HG02970 (cell line): ENCODE measurements around the gene DUSP8.

ENCODE experiments used
- ATAC-seq: cut with Tn5 transposase; IDR thresholded peaks from one replicate; pipeline ENCODE4 v1.9.1; 2021; ENCODE audit warnings: mild to moderate bottlenecking, moderate library complexity, moderate number of reproducible peaks; ENCODE audit not compliant: unreplicated experiment, low FRiP score

DUSP8 gene

DNA sequence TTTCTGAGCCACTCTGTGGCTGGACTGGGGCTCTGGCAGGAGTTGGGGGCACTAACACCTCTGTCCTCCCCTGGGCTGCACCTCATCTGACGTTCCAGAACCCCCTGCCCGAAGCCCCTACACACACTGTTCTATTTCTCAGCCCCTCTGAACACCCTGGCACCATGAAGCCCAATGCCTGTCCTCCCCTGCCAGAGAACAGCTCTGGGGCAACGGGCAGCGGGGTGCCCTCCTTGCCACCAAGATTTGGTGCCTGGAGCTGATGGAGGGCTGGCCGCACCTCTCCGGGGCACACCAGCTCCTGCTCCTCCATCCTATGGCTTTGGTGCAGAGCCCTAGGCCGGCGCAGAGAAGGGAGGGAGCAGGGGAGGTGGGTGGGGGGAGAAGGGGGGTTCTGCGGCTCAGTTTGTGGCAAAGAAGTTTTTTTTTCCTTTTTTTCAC, 16.3 kb downstream of the DUSP8 start:
- ATAC-seq = no peak

DNA sequence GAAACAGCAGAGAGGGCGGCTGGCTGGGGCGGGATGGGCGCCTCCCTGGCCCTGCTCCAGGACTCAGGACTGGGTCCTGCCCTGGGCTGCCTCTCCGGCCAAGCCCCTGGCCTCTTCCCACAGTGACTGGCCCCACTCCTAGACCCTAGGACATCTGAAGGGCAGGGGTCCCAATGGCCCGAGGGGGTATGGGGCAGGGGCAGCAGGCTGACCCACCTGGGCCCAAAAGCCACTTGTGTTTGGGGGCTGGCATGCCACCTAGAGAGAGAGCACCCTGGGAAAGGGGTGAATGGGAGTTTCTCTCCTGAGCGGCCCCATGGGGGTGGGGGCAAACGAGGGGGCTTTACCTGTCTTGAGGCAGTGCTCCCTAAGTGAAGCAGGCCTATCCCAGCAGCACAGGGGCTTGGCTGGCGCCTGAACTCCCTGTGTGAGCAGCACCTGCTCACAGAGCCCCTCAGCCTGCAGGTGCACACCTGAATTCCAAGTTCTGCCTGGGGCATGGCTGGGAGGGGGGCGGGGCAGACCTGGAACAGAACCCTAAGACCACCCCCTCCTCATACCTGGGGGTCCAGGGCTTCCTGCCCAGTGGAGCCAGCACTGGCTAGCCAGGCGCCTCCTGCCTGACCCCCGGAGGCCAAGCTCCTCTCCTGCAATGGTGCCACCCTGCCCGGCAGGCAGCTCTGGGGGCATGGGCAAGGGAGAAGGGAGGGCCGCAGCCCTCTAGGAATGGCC, 16.9 kb downstream of the DUSP8 start:
- ATAC-seq = no peak

DNA sequence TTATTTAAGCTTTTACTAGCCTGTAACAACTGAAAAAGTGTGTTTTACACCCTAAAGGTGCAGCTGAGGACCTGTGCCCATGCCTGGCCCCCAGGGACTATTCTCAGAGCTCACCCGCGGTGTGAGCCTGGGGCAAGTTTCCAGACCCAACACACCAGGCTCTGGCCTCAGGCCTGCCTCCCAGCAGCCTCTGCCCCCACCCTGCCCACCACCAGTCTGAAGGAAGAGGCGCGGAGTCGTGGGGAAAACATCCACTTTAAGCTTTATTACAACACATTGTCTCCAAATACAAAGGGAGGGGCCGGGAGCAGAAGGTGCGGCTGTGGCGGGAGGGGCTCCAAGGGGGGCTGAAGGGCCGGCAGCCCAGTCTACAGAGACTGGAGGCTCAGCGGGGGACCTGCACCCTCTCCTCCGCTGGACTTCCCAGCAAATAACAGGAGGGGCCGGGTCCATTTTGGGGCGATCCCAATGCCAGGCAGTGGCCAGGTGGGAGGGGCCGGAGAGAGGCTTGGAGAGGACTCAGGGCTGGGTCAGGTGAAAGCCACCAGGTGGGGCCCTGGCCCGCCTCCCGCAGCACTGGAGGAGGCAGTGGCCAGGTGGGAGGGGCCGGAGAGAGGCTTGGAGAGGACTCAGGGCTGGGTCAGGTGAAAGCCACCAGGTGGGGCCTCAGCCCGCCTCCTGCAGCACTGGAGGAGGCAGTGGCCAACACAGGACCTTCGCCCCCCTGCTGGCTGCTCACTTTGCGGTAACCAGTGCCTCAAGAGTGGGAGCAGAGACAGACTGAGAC, 18.1 kb downstream of the DUSP8 start:
- ATAC-seq = no peak

DNA sequence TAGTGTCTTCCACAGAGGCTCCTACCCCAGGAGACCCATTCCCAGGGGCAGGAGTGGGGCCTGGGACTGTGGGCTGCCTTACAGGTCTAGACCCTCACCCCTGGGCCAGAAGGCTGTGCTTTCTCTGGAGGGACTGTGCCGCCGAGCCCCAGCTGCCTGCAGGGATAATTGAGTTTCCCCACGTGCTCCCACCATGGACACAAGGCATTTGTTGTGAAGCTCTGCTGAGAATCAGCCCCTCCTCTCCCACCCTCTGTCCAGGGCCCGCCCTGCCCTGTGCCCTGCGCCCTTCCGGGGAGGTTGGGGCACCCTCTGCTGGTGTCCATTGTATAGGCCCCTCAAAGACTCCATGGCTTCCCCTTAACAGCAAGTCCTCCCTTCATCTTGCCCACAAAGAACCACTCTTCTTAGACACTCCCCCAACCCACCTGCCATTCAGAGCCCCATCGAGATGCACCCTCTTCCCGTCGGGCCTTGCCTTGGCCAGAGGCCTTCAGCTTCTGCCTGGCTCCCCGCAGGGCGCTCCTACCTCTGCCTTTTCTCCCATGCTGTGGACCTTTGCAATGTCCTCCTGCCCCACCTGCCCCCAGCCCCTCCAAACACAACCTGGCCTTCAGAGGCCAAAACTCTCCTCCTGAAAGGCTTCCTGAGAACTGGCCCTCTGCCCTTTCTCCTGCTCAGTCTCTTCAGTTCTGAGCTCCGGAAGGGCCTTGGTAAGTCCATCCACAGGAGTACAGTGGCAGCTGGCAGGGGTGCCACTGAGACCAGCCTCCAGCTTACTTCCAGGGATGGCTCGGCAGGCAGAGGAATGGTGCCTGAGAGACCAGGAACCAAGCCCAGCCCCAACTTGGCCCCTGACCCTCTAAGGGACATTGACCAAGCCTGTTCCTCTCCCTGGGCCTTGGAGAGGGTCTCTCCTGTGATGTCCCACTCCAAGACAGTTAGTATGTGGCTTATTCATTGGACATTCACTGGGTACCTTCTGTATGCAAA, 22.4 kb downstream of the DUSP8 start:
- ATAC-seq = no peak

DNA sequence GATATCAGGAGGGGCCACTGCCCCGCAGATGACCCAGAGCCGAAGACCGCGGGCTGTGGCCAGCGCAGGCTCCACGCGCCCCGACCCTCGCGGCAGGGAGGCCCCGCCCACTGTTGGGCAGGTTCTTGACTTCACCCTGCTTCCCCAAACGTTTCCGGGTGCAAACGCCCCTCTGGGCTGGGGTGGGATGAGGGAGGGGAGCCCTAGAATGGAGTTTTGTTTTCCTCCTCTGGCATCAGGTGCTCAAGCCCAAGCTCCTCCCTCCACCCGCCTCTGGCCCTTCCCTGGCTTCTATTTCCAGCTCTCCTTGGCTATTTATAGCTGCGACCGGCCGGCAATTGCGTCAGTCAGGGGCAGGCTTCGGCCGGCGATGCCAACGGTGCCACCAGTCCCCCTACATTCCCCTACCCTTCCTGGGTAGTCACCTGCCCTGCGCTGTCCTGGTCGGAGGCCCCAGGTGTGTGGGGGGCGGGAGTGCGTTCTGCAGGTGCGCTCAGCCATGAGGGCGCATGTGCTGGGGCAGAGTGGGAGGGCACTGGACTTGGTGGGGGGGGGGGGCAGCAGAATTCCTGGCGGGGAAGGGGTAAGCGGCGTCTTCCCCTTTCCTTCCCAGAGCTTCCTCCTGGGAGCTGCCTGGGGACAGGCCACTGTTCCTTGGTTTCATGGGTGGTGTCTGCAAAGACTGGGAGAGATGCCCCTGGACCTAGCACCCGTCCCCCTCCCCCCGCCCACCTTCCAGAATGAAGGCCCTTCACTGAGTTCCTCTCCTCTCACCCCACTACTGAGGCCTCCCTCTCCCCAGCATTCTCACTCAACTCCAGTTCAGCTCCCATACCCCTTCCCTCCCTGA, 23.6 kb downstream of the DUSP8 start:
- ATAC-seq = no peak

DNA sequence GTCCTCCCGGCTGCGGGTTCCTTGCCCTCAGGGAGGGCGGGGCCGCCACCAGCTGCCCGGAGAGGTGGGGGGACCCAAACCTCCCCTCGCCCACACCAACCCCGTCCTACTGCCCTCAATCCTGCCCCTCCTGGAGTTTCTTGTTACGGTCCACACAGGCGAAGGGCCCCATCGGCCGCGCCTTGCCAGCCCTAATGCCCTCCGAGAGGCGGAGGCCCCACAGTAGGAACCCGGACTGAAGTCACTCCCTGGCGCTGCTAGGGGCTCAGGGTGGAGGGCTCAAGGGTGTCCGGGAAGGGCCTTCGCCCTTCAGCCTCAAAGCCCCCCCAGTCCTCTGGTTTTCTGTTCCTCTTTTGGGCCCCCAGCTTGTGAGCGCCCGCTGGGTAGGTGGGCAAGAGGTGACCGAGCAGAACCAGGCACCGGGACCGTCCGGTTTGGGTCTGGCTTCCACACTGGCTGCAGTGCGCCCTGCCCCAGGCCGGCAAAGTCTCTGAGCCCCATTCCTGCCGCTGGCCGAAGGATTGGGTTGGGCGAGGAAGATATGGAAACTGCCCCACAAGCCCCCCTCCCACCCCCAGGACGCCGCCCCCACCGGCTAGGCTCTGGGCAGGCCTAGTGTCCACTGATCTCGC, 24.5 kb downstream of the DUSP8 start:
- ATAC-seq = no peak

DNA sequence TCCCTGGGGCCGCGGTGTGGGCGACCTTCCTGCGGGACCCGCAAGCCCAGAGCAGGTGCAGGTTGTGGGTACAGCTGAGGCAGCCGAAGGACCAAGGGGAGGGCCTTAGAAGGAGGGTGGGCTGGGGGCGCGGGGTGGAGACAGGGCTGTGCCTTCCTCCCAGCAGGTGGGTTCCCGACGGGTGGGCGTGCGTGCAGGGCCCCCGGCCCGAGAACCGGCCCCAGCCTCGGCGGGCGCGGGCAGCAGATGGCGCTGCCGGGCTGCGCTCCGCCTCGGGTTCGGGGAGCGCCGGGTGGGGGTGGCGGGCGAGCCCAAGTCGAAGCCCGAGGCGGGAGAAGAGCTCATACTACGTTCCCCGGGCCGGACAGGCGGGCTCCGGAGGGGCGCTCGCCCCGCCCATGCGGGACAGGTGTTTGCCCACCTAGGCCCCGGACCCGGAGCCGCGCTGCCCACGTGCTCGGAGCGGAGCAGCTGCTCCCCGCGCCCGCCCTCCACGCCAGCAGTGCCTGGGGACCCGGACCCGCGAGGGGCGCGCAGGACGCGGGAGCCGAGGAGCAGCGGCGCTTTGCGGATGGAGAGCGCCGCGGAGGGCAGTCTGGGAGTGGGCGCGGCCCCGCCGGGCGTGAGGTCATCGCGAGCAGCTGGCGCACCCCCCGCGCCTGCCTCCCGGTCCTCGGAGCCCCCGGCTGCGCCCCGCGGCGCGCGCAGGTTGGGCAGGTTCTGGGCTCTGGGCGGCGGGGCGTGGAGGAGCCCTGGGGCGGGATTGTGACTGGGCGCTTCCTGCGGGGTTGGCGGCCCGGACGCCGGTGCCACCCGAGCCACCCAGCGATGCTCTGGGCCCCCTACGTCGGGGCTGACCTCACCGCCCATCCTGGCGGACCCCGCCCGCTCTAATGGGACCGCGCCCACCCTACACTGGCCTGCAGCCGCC, 25.3 kb downstream of the DUSP8 start:
- no peak for ATAC-seq

DNA sequence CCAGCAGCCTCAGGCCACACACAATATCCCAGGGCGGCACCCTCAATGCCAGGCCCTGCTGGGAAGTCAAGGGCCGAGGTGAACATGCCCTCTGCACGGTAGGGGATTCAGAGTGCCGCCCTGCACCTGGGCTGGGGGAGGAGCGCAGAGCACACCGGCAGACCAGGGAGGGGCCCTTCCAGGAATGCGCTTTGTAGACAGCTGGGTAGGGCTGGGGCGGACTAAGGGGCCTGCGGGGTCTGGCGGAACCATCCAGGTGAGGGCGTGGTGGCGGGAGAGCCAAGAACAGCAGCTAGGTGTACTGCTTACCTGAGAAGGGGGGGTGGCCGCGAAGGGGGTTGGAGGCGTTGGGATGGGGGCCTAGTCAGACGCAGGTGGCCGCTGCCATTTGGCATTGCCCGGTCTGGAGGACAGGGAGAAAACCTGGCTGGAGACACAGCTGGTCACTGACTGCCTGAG, 26.0 kb downstream of the DUSP8 start:
- ATAC-seq = no peak

DNA sequence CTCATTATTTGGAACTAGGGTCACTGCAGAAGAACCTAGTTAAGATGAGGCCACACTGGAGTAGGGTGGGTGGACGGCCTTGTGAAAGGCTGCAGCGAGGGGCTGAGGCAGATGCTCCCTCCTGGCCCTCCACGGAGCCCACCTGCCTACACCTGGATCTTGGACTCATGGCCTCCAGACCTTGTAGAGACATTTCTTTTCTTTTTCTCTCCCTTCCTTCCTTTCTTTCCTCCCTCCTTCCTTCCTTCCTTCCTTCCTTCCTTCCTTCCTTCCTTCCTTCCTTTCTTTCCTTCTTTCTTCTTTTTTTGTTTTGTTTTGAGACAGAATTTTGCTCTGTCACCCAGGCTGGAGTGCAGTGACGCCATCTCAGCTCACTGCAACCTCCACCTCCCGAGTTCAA, 26.6 kb downstream of the DUSP8 start:
- ATAC-seq = no peak

DNA sequence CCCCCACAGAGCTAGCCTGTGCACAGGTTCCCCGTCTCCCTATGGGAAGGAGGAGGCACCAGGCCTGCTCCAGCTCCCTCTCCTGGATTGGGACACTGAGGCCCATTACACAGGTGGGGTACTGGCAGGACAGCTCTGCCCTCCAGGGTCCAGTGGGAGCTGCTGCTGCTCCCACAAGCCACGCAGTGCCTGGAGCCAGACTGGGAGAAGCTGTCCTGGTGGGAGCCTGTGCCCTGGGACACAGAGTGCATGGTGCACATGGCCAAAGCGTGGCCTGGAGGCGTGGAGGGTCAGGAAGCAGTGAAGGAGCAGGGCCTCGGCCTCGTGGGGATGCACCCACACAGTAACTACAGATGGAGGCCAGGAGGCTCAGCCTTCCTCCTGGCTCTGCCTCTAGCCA, 27.5 kb downstream of the DUSP8 start:
- no peak for ATAC-seq

DNA sequence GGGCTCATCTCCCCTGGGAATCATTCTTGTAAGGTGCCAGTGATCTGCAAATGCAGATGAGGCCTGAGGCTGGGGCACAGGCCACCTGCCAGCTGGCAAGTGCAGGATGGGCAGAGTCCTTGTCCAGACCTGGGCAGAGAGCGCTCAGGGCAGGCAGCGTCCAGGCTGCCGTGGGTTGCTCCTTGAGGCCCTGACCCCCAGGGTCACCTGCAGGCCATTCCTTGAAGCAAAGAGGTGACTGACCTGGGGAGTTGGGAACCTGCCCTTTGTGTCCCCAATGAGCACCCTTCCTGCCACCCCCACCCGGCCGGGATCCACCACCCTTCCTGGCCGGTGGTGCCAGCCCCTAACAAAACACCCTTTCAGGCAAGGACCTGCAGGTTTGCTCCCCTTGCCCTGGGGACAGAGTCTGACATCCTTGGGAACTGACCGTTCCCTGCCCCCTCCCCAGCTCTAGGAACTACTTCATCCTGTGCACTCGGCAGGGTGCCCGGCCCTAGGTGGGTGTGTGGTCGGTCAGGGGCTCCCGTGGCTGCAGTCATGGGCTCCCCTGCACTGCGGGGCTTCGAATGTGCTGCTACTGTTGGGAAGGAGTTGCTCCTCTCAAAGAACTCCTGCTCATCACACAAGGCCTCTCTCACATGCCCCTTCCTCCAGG, 28.3 kb downstream of the DUSP8 start:
- no peak for ATAC-seq

DNA sequence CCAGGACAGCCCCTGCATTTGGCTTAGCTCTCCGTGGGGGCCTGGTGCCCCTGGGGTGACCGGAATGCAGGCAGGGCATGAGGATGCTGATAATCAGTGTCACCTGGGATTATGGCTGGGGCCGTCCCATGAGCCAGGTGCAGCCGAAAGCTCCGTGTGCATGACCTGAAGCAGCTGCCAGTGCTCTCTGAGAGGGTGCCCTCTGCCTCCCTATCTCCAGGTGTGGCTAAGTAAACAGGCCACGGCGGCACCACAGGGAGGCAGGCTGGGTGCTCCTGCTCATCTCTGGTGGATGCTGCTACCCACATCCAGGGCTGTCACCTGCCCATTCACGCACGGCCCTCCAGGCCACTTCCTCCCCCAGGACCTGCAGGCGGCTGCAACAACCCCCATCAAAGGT, 29.8 kb downstream of the DUSP8 start:
- ATAC-seq = no peak

DNA sequence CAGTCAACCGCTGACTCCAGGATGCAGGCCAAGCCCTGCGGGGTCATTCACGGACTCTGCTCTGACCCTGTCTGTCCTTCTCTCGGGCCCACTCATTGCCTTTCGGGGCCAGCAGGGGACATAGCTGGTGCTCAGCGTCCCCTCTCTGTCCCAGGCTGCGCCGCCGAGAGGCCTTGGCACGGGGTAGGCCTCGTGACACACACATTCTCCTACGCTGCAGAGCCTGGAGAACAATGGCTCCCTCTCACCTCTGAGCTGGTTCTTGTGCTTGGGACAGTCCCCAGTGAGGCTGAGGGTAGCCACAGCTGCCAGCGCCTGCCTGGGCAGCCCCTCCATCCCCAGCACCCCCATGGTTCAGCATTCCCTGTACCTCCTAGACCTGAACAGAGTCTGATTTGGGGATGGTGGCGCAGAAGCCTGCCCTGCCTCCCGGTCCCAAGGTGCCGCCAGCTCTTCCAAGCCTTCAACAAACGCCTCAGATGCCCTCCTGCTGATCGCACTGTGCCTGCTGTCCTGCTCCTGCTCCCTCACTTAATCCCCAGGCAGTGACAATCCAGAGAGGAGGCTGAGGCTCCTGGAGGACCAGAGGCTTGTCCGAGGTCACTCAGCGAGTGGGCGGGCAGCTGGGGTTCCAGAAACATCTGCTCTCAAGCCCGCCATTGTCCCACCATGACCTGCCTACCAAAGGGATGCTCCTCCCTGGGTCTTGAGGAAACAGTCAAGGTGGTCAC, 30.4 kb downstream of the DUSP8 start:
- ATAC-seq = no peak

DNA sequence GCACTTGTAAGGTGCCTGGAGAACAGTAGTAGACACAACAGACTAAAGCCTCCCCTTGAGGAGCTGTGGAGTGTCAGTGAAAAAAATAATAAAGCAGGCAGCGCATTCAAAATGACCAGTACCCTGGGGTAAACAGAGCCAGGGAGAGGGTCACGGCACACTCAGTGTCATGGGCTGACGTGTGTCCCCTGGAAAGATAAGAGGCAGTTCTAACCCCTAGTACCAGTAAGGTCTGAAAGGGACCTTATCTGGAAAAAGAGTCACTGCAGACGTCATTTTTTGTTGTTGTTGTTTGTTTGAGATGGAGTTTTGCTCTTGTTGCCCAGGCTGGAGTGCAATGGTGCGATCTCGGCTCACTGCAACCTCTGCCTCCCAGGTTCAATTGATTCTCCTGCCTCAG, 32.0 kb downstream of the DUSP8 start:
- no peak for ATAC-seq

DNA sequence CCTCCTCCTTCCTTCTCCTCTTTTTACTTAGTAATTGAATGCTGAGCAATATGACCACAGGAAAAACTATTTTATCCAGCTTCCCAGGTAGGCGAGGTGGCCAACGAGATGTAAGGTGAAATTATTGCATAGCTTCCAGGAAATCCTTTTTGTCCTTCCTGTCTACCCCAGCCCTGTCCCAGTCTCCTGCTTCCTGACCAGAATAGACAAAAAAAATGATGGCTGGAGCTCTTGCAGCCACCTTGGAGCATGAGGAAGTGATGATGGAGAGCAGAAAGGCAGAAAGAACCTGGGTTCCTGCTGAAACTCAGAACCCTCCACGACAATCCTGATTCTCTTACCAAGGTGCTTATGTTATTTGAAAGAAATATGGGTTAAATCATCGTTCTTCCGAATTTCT, 33.9 kb downstream of the DUSP8 start:
- ATAC-seq = no peak

DNA sequence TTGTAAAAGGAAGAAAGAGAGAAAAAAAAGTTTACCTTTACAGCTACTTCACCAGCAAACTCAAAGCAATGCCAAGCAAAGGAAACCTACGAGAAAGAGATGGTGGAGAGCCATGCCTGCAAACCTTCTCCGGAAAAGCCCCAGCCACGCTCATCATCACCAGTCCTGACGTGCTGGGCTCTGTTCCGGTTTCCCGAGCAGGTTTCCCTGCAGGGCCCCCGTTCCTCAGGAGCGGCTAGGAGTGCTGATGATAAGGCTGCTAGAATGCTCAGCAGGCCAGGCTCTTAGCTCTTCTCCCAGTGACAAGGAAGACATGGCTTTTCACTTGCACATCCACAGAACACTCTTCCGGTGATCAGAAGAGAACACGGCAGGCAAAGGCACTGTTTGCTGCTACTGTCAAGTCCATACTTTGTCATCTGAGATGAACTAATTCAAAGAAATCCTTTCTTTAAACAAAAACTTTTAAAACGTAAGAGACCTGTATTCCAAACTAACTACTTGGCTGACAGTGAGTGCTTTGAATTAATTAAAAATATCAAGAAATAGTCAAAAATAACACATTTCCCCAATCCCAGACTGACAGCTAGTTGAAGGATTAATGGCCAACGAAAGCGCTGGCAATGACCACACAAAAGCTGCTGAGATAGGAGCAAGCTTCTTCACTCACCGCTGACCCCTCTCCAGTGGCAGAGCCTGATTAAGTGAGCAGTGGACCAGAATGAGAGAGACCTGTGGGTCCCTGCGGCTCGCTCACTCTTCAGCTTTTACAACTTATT, 35.8 kb downstream of the DUSP8 start:
- ATAC-seq = no peak
